Heart right ventricle (tissue), 16 donors: ENCODE measurements around the gene LILRA5. TPM values are rescaled to one million over a fixed set of nuclear protein-coding genes. Genes with fewer than 3 reads are reported as not detected.

Experiments used
- ATAC-seq, 8 donors: fragments of 200-7000 bp; cut with Tn5 transposase; one replicate each; pipeline ENCODE4 v1.9.1; 2020; ENCODE audit warnings: mild to moderate bottlenecking in 8 of 8, moderate library complexity in 8 of 8, moderate number of reproducible peaks in 1 of 8
- DNase-seq, 2 donors: peaks; one replicate each; pipeline ENCODE4 v3.0.0-alpha.2; 2020
- H3K27ac ChIP-seq, 10 donors: fragments of 200-600 bp; sonication (generic) in 2 of 10; one replicate each; pipeline versions ENCODE4 v1.5.0 to v1.8.0; 2020 to 2022; ENCODE audit warnings: mild to moderate bottlenecking in 3 of 10
- H3K27me3 ChIP-seq, 7 donors: fragments of 200-600 bp; one replicate each; pipeline ENCODE4 v1.8.0; 2021 to 2022; ENCODE audit warnings: mild to moderate bottlenecking in 2 of 7
- H3K36me3 ChIP-seq, 9 donors: fragments of 200-600 bp; sonication (generic) in 1 of 9; one replicate each; pipeline versions ENCODE4 v1.5.0 to v1.8.0; 2020 to 2022; ENCODE audit warnings: mild to moderate bottlenecking in 2 of 9
- H3K4me1 ChIP-seq, 9 donors: fragments of 200-600 bp; sonication (generic) in 1 of 9; one replicate each; pipeline versions ENCODE4 v1.5.0 to v1.8.0; 2020 to 2022; ENCODE audit warnings: mild to moderate bottlenecking in 4 of 9
- H3K4me3 ChIP-seq, 10 donors: fragments of 200-600 bp; sonication (generic) in 2 of 10; one replicate each; pipeline versions ENCODE4 v1.5.0 to v1.8.0; 2020 to 2022; ENCODE audit warnings: mild to moderate bottlenecking in 7 of 10, moderate library complexity in 2 of 10
- H3K9me3 ChIP-seq, 11 donors: fragments of 200-600 bp in 10 of 11; sonication (generic) in 2 of 11; one replicate each; pipeline versions ENCODE4 v1.5.0 to v1.8.0; 2013 to 2022; ENCODE audit warnings: mild to moderate bottlenecking in 2 of 11, control low read depth in 1 of 11, moderate library complexity in 1 of 11
- WGBS, 2 donors: extraction: QIAGEN DNeasy Blood & Tissue Kit; methylation state at CpG; one replicate each; pipeline ENCODE4 v1.1.7; 2013; ENCODE audit warnings: inconsistent platforms in 1 of 2; 5-methylcytosine and 5-hydroxymethylcytosine counted together
- intact Hi-C, 10 donors: fragments of 100-400 bp; cut with DNase I; formaldehyde crosslinking; loops; one replicate each; pipeline versions ENCODE4 v1.11.1 to v1.14.2; 2022
- polyA plus RNA-seq, 2 donors: library from polyadenylated mRNA; stranded (reverse); fragments of 200-250 nt; gene quantifications; one replicate each; pipeline ENCODE4 v1.2.3, GENCODE V29; 2013
- total RNA-seq, 10 donors: library from RNA; stranded (reverse); fragmentation: NEBNext Ultra II Directional in 3 of 10; extraction: Animal tissue kit (Norgen Biotek cat#: 25700) in 3 of 10; gene quantifications; one replicate each; pipeline versions ENCODE4 v1.2.1 to v1.2.4, GENCODE V29; 2021 to 2023
- TF ChIP-seq, protein P1 (sequence below), 9 donors: fragments of 200-600 bp; sonication (generic) in 2 of 9; IDR thresholded peaks; one replicate each; pipeline versions ENCODE4 v1.5.0 to v1.8.0; 2021 to 2022; ENCODE audit warnings: antibody characterized with exemption in 9 of 9, mild to moderate bottlenecking in 5 of 9, moderate library complexity in 1 of 9
- donor health status: Arrhythmogenic right ventricular cardiomyopathy.
- donor health status: ischemic (EF 13 %, LVEDD 7.1; RV severe dilation, severe dysfunction).
- donor health status: healthy with polysubstance abuse.
- donor health status: DM: no; HTN: yes; CAD: no.
- donor health status: DM: no; HTN: no; CAD: no.
- donor health status: ischemic (EF 25% LVEDD 6.9; RV normal size, moderate dysfunction).
- donor health status: ischemic (EF 25% LVEDD 5.7; RV mildly dilated, moderate dysfunction).
- donor health status: healthy.
- donor health status: DM: yes; HTN: yes; CAD: no.
- donor health status: Ischemic cardiomyopathy.
- donor health status: ischemic (EF 35%, LVEDD 5.7; RV mildly dilated, moderate dysfunction).
- donor health status: nonischemic (EF 11% LVEDD 7.7; RV severe dilation, severe dysfunction).
- donor health status: DM: yes; HTN: yes; CAD: no.
- donor health status: PGD.
- donor health status: ischemic (EF 29% LVEDD 5.4; RV normal size, mild dysfunction).
- donor health status: nonischemic (EF 23%, LVEDD 6.1; RV moderate dilation, normal function).

The LILRA5 gene
- total and polyA plus RNA-seq, 12 donors: 0.26 to 8.5 (median 1.3) TPM

DNA sequence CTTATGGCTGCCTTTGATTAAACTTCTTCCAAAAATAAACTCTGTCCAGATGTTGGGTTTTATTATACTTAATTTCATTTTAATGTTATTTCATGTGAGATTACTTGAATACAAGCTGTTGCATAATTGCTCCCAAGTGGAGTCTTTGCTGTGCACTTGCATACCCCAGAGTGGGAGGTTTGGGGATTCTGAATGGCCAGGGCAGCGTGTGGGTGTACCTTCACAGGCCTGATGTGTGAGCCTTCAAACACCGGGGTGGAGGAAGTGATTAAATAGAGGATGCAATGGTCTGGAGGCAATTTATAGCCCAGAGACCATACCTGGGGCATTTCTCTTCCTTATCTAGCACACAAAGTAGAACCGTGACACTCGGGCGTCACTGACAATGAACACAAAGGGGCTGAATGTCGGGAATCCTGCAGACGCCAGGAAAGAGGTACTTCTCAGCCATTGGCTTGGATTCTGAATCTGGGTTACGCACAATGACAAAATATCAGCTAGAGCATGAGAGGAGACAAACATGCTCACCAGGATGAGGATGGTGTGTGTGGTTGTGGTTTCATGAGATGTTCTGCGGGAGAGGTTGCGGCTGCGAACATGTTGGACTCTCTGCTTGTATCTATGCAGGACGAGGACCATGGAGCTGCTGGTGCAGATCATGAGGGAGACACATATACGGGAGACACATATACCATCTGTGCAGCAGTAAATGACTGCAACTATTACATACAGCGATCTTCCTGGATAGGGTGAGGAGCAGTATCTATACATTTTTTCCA is 7.1 kb upstream of the LILRA5 start:
- 82 to 87% methylated on average over 14 of the region's 14 CpGs for WGBS, 2 donors
- Histone ChIP-seq H3K4me3 (no peak overlapping the region), H3K27ac (no peak overlapping the region), H3K27me3 (peaks cover 0 to 54% (median 39%) of the 10 kb centered on the region in 7 donors), H3K36me3 (no peaks in the 10 kb centered on the region), H3K4me1 (peaks cover 0 to 30% (median 0%) of the 10 kb centered on the region in 9 donors), H3K9me3 (peaks cover 0 to 3% (median 0%) of the 10 kb centered on the region in 11 donors)
- TF ChIP-seq, protein P1, sequence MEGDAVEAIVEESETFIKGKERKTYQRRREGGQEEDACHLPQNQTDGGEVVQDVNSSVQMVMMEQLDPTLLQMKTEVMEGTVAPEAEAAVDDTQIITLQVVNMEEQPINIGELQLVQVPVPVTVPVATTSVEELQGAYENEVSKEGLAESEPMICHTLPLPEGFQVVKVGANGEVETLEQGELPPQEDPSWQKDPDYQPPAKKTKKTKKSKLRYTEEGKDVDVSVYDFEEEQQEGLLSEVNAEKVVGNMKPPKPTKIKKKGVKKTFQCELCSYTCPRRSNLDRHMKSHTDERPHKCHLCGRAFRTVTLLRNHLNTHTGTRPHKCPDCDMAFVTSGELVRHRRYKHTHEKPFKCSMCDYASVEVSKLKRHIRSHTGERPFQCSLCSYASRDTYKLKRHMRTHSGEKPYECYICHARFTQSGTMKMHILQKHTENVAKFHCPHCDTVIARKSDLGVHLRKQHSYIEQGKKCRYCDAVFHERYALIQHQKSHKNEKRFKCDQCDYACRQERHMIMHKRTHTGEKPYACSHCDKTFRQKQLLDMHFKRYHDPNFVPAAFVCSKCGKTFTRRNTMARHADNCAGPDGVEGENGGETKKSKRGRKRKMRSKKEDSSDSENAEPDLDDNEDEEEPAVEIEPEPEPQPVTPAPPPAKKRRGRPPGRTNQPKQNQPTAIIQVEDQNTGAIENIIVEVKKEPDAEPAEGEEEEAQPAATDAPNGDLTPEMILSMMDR (IDR thresholded peaks at IDR 0.05): no peak
- ATAC-seq: no peak
- DNase-seq: no peak
- intact Hi-C loops: loop anchor here in 2 of 10 donors (10.0 kb wide), 2 partner anchors 65 to 75 kb away; no protein-coding TSS in a partner anchor

DNA sequence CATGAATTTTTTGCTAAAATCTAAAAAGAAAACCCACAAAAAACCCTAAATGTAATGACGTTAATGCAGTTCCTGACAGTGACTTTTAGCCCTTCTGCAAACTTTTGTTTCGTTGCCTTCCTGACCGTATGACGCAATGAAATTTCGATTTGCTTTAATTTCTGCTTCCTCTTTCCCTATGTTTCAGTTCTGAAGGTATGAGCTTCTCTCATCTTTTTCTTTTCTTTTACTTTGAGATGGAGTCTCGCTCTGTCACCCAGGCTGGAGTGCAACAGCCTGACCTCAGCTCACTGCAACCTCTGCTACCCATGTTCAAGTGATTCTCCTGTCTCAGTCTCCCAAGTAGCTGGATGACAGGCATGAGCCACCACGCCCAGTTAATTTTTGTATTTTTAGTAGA is 6.1 kb upstream of the LILRA5 start:
- intact Hi-C loops: no loop called here
- TF ChIP-seq, protein P1 (IDR thresholded peaks at IDR 0.05): no peak
- Histone ChIP-seq H3K4me3 (no peak overlapping the region), H3K36me3 (no peaks in the 10 kb centered on the region), H3K4me1 (peaks cover 0 to 30% (median 0%) of the 10 kb centered on the region in 9 donors), H3K27ac (peak overlapping the region in 2 of 10 donors; percentile 7 to 83), H3K9me3 (peaks cover 0 to 3% (median 0%) of the 10 kb centered on the region in 11 donors), H3K27me3 (peaks cover 0 to 58% (median 38%) of the 10 kb centered on the region in 7 donors)
- ATAC-seq (no peak), DNase-seq (no peak)
- 73 to 78% methylated on average over 7 of the region's 7 CpGs for WGBS, 2 donors

DNA sequence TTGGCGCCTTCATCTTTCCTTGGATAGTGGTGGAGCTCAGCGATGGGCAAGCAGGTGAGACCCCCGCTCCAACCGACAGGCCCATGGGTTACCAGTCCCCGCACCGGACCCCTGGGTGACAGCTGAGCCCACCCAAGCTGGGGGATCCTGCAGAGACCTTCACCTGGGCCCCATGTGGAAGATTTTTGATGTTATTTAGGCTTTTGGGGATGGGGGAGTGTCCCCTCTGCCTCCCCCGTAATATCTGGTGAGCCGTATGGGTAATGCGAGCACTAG is 4.9 kb upstream of the LILRA5 start:
- H3K4me1 ChIP-seq: peaks cover 0 to 33% (median 0%) of the 10 kb centered on the region in 9 donors
- 89 to 93% methylated on average over 9 of the region's 9 CpGs for WGBS, 2 donors
- TF ChIP-seq, protein P1 (IDR thresholded peaks at IDR 0.05): no peak
- peaks cover 0 to 59% (median 40%) of the 10 kb centered on the region in 7 donors for H3K27me3 ChIP-seq
- no peak overlapping the region for H3K4me3 ChIP-seq
- peaks cover 0 to 3% (median 0%) of the 10 kb centered on the region in 11 donors for H3K9me3 ChIP-seq
- intact Hi-C loops: no loop called here
- H3K27ac ChIP-seq: peak overlapping the region in 2 of 10 donors; percentile 40 to 83
- DNase-seq (no peak), ATAC-seq (no peak)
- H3K36me3 ChIP-seq: no peaks in the 10 kb centered on the region

DNA sequence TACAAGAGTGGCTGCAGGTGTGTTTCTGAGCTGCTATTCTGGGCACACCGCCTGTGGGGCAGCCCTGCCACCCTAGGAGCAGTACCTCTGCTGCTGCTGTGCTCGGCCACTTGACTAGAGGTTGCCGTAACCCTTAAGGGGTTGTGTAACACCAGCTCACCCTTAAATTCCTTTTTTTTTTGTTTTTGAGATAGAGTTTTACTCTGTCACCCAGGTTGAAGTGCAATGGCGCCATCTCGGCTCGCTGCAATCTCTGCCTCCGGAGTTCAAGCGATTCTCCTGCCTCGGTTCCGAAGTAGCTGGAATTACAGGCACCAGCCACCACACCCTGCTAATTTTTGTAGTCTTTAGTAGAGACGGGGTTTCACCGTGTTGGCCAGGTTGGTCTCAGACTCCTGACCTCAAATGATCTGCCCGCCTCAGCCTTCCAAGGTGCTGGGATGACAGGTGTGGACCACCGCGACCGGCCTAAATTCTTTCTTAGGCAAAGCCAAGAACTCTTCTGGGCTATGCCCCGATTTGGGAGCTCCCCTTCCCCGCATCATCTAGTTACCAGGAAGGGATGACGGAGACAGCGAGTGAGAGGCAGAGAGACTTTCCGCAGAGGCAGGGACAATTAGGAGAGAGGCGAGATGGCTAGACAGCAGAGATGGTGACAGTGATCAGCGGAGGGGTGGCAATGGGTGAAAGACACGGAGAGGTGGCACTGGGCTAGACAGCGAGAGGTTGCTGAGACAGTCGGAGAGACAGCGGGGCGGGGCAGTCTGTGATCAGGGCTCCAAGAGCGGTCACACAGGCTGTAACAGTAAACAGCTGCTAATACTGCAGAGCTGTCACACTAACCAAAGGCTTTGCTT is 4.4 kb upstream of the LILRA5 start:
- ATAC-seq: peak in 1 of 8 donors; percentile 19
- intact Hi-C loops: no loop called here
- peak overlapping the region in 1 of 10 donors; percentile 83 for H3K27ac ChIP-seq
- DNase-seq: no peak
- peaks cover 0 to 3% (median 0%) of the 10 kb centered on the region in 11 donors for H3K9me3 ChIP-seq
- TF ChIP-seq, protein P1 (IDR thresholded peaks at IDR 0.05): no peak
- WGBS, 2 donors: 70 to 77% methylated on average over 26 to 29 of the region's 29 CpGs
- no peak overlapping the region for H3K4me3 ChIP-seq
- H3K36me3 ChIP-seq: no peaks in the 10 kb centered on the region
- H3K4me1 ChIP-seq: peaks cover 0 to 36% (median 0%) of the 10 kb centered on the region in 9 donors
- H3K27me3 ChIP-seq: peaks cover 0 to 59% (median 46%) of the 10 kb centered on the region in 7 donors
